Endothelial cell of umbilical vein (primary cell): ENCODE measurements around the gene TMEM203. TPM values are rescaled to one million over a fixed set of nuclear protein-coding genes. Genes with fewer than 3 reads are reported as not detected.
A peak's percentile ranks its signal among the peaks of the same experiment; 100 is the strongest.

ENCODE experiments used
- BruUV-seq: library from RNA; stranded (reverse); fragments of 400-500 nt; replicated peaks from 2 replicates; lab custom pipeline; 2021; lab: Mats Ljungman, UMichigan
- CTCF ChIA-PET: fragments of 300-600, 350-600 bp; sonication (Branson Sonifier 250); formaldehyde crosslinking; loops from one replicate; lab custom pipeline; 2021; ENCODE audit warnings: antibody characterized with exemption, inconsistent platforms; lab: Charles Lee
- POLR2A ChIA-PET: fragments of 300-600, 350-600 bp; sonication (Branson Sonifier 250); formaldehyde crosslinking; loops from one replicate; lab custom pipeline; 2021; ENCODE audit warnings: antibody characterized with exemption, inconsistent platforms; lab: Charles Lee
- DNase-seq: peaks from one replicate; pipeline ENCODE4 v3.0.0-alpha.2; 2011; ENCODE audit warnings: low read depth, low spot score
- FAIRE-seq: peaks from 2 replicates; lab custom pipeline; 2011; peaks lifted over from hg19 to GRCh38; lab: Jason Lieb, UNC
- H2AFZ ChIP-seq: 2 replicates; pipeline ENCODE4 v1.6.0; 2012; ENCODE audit warnings: low read depth, low read length, control low read depth, inconsistent platforms
- H3K27ac ChIP-seq: 2 replicates; pipeline ENCODE4 v1.5.1; 2011; ENCODE audit warnings: low read depth, mild to moderate bottlenecking, control low read depth, low read length, moderate library complexity; ENCODE audit not compliant: insufficient read depth
- H3K27me3 ChIP-seq, 2 experiments: 2 replicates each; pipeline versions ENCODE4 v1.6.0 to v1.6.1; 2011; ENCODE audit warnings: low read length in 2 of 2, mixed read lengths in 1 of 2; ENCODE audit not compliant: control insufficient read depth in 2 of 2, insufficient read depth in 2 of 2
- H3K36me3 ChIP-seq, 2 experiments: 2 replicates in 1 of 2; 3 replicates in 1 of 2; pipeline ENCODE4 v1.5.1; 2011; ENCODE audit warnings: low read length in 2 of 2, mild to moderate bottlenecking in 1 of 2, moderate library complexity in 1 of 2; ENCODE audit not compliant: control insufficient read depth in 2 of 2, insufficient read depth in 2 of 2; ENCODE audit errors: extremely low read depth in 1 of 2
- H3K4me1 ChIP-seq: 3 replicates; pipeline ENCODE4 v1.5.1; 2011; ENCODE audit warnings: mild to moderate bottlenecking, low read length; ENCODE audit not compliant: control insufficient read depth, insufficient read depth; ENCODE audit errors: extremely low read depth
- H3K4me2 ChIP-seq: 2 replicates; pipeline ENCODE4 v1.6.1; 2011; ENCODE audit warnings: low read length, control low read depth, mixed read lengths; ENCODE audit not compliant: insufficient read depth
- H3K4me3 ChIP-seq, 3 experiments: fragments of 200-600 bp in 1 of 3; sonication (generic), shearing (Covaris generic) in 1 of 3; replicated peaks in 1 of 3; 2 replicates each; pipeline ENCODE4 v1.5.1; 2011 to 2016; ENCODE audit warnings: control low read depth in 3 of 3, low read length in 3 of 3, mild to moderate bottlenecking in 2 of 3, inconsistent platforms in 1 of 3, low read depth in 1 of 3, moderate library complexity in 1 of 3; ENCODE audit not compliant: insufficient read depth in 1 of 3
- H3K79me2 ChIP-seq: 2 replicates; pipeline ENCODE4 v1.6.0; 2012; ENCODE audit warnings: low read length, inconsistent platforms; ENCODE audit not compliant: control insufficient read depth, insufficient read depth
- H3K9ac ChIP-seq: replicated peaks from 2 replicates; pipeline ENCODE3; 2011; ENCODE audit warnings: low read length, control low read depth; ENCODE audit not compliant: insufficient read depth; ENCODE audit errors: extremely low read depth
- H3K9me1 ChIP-seq: replicated peaks from 3 replicates; pipeline ENCODE4 v1.6.0; 2011; ENCODE audit warnings: mild to moderate bottlenecking, low read length; ENCODE audit not compliant: control insufficient read depth, insufficient read depth; ENCODE audit errors: extremely low read depth
- H3K9me3 ChIP-seq: replicated peaks from 2 replicates; pipeline ENCODE4 v1.5.1; 2012; ENCODE audit warnings: low read length, inconsistent platforms; ENCODE audit not compliant: control insufficient read depth, insufficient read depth
- H4K20me1 ChIP-seq: replicated peaks from 2 replicates; pipeline ENCODE3; 2011; ENCODE audit warnings: mild to moderate bottlenecking, low read length; ENCODE audit not compliant: control insufficient read depth, insufficient read depth; ENCODE audit errors: extremely low read depth
- CTCF ChIP-seq, 2 donors: IDR thresholded peaks; 1 replicate in 1 of 2; 2 replicates in 1 of 2; pipeline ENCODE4 v1.5.1; 2011; ENCODE audit warnings: low read length in 2 of 2, mild to moderate bottlenecking in 2 of 2, moderate library complexity in 2 of 2, control low read depth in 1 of 2, inconsistent platforms in 1 of 2, low read depth in 1 of 2; ENCODE audit not compliant: insufficient read depth in 1 of 2; ENCODE audit errors: extremely low read depth in 1 of 2
- EZH2 ChIP-seq: IDR thresholded peaks from 2 replicates; pipeline ENCODE4 v1.6.1; 2012; ENCODE audit warnings: borderline replicate concordance, low read depth, mild to moderate bottlenecking, moderate library complexity, low read length, inconsistent platforms; ENCODE audit not compliant: severe bottlenecking
- FOS ChIP-seq: IDR thresholded peaks from 2 replicates; pipeline ENCODE4 v1.6.1; 2011; ENCODE audit warnings: mild to moderate bottlenecking, low read length, moderate library complexity, borderline replicate concordance; ENCODE audit not compliant: insufficient read depth
- GATA2 ChIP-seq: IDR thresholded peaks from 2 replicates; pipeline ENCODE4 v1.7.0; 2011; ENCODE audit warnings: low read depth, mild to moderate bottlenecking, moderate library complexity, mixed read lengths, low read length; ENCODE audit not compliant: insufficient read length, insufficient read depth
- JUN ChIP-seq: IDR thresholded peaks from 2 replicates; pipeline ENCODE4 v1.6.1; 2011; ENCODE audit warnings: borderline replicate concordance, low read depth; ENCODE audit not compliant: insufficient read length, insufficient read depth
- MYC ChIP-seq: IDR thresholded peaks from one replicate; pipeline ENCODE4 v1.6.1; 2011; ENCODE audit warnings: mild to moderate bottlenecking, low read depth, low read length
- POLR2A ChIP-seq: IDR thresholded peaks from 2 replicates; pipeline ENCODE4 v1.6.1; 2012; ENCODE audit warnings: low read depth, mild to moderate bottlenecking, control low read depth, low read length
- POLR2AphosphoS5 ChIP-seq: IDR thresholded peaks from 2 replicates; pipeline ENCODE4 v1.6.1; 2012; ENCODE audit warnings: low read depth, mild to moderate bottlenecking, control low read depth, low read length, moderate library complexity; ENCODE audit not compliant: insufficient read depth
- dilution Hi-C: fragments of 300-500 bp; cut with MboI; formaldehyde crosslinking; loops from one replicate; pipeline ENCODE4 v1.15.0; 2019; ENCODE audit warnings: low sequenced_read_pairs; ENCODE audit not compliant: extremely low pct_ligation_motif_present
- intact Hi-C: fragments of 100-400 bp; cut with micrococcal nuclease; formaldehyde crosslinking; loops from one replicate; pipeline ENCODE4 v1.10.0; 2022
- polyA plus RNA-seq, 4 experiments: library from polyadenylated mRNA; depleted of rRNA in 3 of 4; stranded (reverse) in 3 of 4; unstranded in 1 of 4; fragments of >200 nt; gene quantifications; 2 replicates each; pipeline versions ENCODE4 v1.2.1 to v1.2.3, GENCODE V29; 2011 to 2012; ENCODE audit warnings: missing spikeins in 1 of 4
- total RNA-seq: library from RNA; stranded (reverse); gene quantifications from 2 replicates; pipeline ENCODE4 v1.2.3, GENCODE V29; 2021
- TF ChIP-seq, protein P1 (sequence below): IDR thresholded peaks from 2 replicates; pipeline ENCODE4 v1.6.1; 2011; ENCODE audit not compliant: insufficient read depth, insufficient read length

Gene TMEM203
- total and polyA plus RNA-seq, 2 donors (not counting 3 experiments of a cell fraction or from before 2014, with no cell fraction given), result 29.6 to 39.8 TPM

- H3K27ac ChIP-seq, result no peak overlapping the region
- intact Hi-C loops, result no loop called here
- FAIRE-seq, result no peak
Measured at GRCh38 chr9:137206602-137207001, 1.2 kb upstream of the TMEM203 start.

DNA sequence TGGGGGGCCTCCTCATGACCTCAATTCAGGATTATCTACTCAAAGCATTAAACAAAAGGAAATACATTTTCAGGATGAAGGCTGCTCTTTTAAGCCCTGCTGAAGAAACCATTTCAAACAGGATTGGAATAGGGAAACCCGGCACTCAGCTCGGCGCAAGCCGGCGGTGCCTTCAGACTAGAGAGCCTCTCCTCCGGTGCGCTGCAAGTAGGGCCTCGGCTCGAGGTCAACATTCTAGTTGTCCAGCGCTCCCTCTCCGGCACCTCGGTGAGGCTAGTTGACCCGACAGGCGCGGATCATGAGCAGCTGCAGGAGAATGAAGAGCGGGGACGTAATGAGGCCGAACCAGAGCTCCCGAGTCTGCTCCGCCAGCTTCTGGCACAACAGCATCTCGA is 720 bp downstream of the TMEM203 start:
- Histone ChIP-seq H3K27ac (peak overlapping the region; percentile 23), H4K20me1 (no peaks in the 10 kb centered on the region), H2AFZ (peak overlapping the region; percentile 61), H3K9me1 (no peaks in the 10 kb centered on the region), H3K9me3 (no peaks in the 10 kb centered on the region), H3K79me2 (peaks cover 35% of the 10 kb centered on the region), H3K4me1 (peaks cover 26% of the 10 kb centered on the region), H3K4me2 (peak overlapping the region; percentile 73), H3K9ac (peak overlapping the region; percentile 85), H3K36me3 (peaks cover 0 to 5% of the 10 kb centered on the region in 2 experiments), H3K4me3 (peak overlapping the region; percentile 61 to 68 (median 62)), H3K27me3 (no peaks in the 10 kb centered on the region)
- BruUV-seq, result no TSS peak
- FAIRE-seq (no peak), DNase-seq (no peak)
- ChIA-PET POLR2A (interaction anchor here (1.4 kb wide), 1 partner anchor 16 kb away, joined by 4 read pairs; the partner anchor contains the start of gene SSNA1), CTCF (interaction anchor here (1.0 to 2.1 kb wide), 6 partner anchors 9 to 35 kb away, joined by 3 to 13 read pairs (median 6); partner anchors contain the start of genes LRRC26, RNF208, RNF224 and SSNA1)
- dilution Hi-C loops, result no loop called here
- TF ChIP-seq POLR2AphosphoS5 (no peak), MYC (no peak), JUN (no peak), GATA2 (no peak), FOS (no peak), EZH2 (no peak), CTCF (IDR thresholded peaks at IDR 0.05; ENCODE audit: extremely low read depth in 1 of 2, insufficient read depth in 1 of 2, low read depth in 1 of 2, low read length in 2 of 2) (no peak), POLR2A (no peak)
- TF ChIP-seq, protein P1, sequence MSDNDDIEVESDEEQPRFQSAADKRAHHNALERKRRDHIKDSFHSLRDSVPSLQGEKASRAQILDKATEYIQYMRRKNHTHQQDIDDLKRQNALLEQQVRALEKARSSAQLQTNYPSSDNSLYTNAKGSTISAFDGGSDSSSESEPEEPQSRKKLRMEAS, result no peak
- intact Hi-C loops, result loop anchor here (2.0 kb wide), 1 partner anchor 16 kb away; the partner anchor contains the start of genes ANAPC2 and SSNA1

More at GRCh38 chr9:137206602-137207001, 1.2 kb upstream of the TMEM203 start:
- Histone ChIP-seq H3K9ac (peak overlapping the region; percentile 85), H2AFZ (no peak overlapping the region), H3K9me3 (no peaks in the 10 kb centered on the region), H3K4me3 (peak overlapping the region in 1 of 3 experiments; percentile 62), H3K36me3 (peaks cover 0 to 5% of the 10 kb centered on the region in 2 experiments), H3K9me1 (no peaks in the 10 kb centered on the region), H3K4me2 (peak overlapping the region; percentile 83), H3K27me3 (no peaks in the 10 kb centered on the region), H4K20me1 (no peaks in the 10 kb centered on the region), H3K4me1 (peaks cover 21% of the 10 kb centered on the region), H3K79me2 (peaks cover 34% of the 10 kb centered on the region)
- TF ChIP-seq POLR2A, result no peak
- ChIA-PET POLR2A (interaction anchor here (1.0 kb wide), 1 partner anchor 34 kb away, joined by 3 read pairs; the partner anchor contains the start of gene TUBB4B), CTCF (interaction anchor here (1.8 kb wide), 1 partner anchor 12 kb away, joined by 4 read pairs; no protein-coding TSS in a partner anchor)
- DNase-seq, result no peak
- no TSS peak for BruUV-seq
- dilution Hi-C loops, result no loop called here
